Erythroblast (primary cell): ENCODE results near the gene MYL6B.
A peak's percentile ranks its signal among the peaks of the same experiment; 100 is the strongest.

Experiments
- GATA1 ChIP-seq: IDR thresholded peaks from 2 replicates; pipeline ENCODE4 v1.6.1; 2011; ENCODE audit warnings: low read depth, mild to moderate bottlenecking, control low read depth, low read length, moderate library complexity
- POLR2A ChIP-seq: IDR thresholded peaks from 2 replicates; pipeline ENCODE4 v1.6.1; 2011; ENCODE audit warnings: mild to moderate bottlenecking, low read length

DNA sequence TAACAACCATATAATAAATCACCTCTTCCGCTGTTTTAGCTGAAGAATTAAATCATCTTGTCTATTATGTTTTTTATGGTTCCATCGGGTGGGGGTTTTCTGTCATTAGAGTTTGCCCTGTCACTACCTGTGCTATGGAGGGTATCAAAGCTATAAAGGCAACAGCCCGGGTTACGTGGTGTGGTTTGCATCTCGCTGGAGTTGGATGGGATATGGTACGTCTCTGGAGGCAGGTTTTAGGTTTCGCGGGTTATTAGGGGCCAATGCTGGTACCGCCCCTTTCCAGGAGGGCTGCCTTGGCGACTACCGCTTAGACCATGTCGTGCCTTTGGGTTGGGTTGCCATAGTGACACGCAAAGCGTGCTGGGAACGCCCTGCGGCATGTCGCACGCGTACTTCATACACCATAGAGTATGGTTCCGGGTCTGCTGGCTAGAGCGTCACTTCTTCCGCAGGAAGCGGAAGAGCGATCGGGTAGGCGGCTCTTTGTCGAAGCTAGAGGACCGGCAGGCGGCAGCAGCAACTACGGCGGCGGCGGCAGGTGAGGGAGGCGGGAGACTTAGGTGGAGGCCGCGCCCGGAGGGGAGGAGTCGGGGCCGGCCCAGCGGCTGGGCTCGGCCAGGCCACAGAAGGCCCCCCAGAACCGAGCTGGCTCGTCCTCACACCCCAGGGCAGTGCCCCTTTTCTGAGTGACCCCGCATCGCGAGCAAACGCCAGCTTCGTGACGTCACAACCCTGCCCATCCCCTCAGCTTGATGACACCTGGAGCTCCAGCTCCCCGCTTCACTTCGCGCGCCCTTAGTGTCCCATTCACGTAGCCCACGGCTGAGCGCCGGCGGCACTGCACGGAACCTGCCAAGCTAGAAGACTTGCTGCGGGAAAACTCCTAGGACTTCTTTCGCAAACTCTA is 34.4 kb upstream of the MYL6B start, which contains the start of gene ZC3H10:
- TF ChIP-seq POLR2A (peak; percentile 96), GATA1 (no peak)
